ENCODE results near the gene C13orf42. TPM values are rescaled to one million over a fixed set of nuclear protein-coding genes. Genes with fewer than 3 reads are reported as not detected.

Gene C13orf42
- total RNA-seq, 1 experiment from 2014 or later, result not detected

DNA sequence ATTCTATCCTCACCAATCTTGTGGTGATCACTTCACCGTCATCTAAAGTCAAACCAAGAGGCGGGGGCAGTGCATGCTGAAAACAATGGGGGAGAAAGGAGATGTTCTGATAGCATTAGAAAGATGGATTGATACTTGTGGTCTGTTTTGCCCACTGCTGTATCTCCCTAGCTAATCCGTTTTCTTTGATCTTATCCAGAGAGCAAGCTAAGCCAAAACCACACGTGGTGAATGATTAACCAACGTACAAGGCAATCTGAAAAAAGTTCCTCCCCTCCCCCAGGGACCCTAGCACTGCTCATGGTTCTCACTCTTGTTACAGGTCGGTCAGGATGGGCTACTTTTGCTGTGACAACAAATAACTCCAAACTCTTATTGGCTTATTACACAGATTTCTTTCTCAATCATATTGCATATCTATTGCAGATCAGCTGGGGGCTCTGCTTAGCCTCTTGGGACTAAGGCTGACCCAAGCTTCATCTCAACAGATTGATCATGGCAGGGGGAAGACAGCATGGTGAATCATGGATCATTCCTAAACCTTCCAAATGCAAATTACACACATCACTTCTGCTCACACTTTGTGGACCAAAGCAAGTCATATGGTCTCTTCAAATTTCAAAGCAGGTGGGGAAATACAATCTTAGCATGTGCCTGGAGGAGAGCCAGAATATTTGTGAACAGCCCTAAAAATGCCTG lies 11.9 kb upstream of the C13orf42 start:
- H4K20me1 ChIP-seq (ENCODE audit: insufficient read depth), result no peaks in the 10 kb centered on the region
- no peaks in the 10 kb centered on the region for H3K79me2 ChIP-seq (ENCODE audit: insufficient read depth, low read length)
- H3K4me3 ChIP-seq (replicated peaks in 1 of 2; ENCODE audit: low read depth in 1 of 2, low read length in 2 of 2), result no peak overlapping the region
- DNase-seq (ENCODE audit: low read depth, low spot score) (no peak), ATAC-seq (no peak)
- H3K36me3 ChIP-seq (ENCODE audit: control insufficient read depth in 1 of 2, insufficient read depth in 2 of 2, low read length in 2 of 2), result no peaks in the 10 kb centered on the region
- H3K27me3 ChIP-seq (ENCODE audit: insufficient read depth, low read length), result no peaks in the 10 kb centered on the region
- H3K9ac ChIP-seq (ENCODE audit: low read length), result no peak overlapping the region
- peaks cover 0 to under 1% of the 10 kb centered on the region in 2 experiments; a peak in 1 of 4 replicates for H3K9me3 ChIP-seq (ENCODE audit: control insufficient read depth in 1 of 2, insufficient read depth in 1 of 2, low read depth in 1 of 2, low read length in 2 of 2)
- H3K9me2 ChIP-seq (ENCODE audit: insufficient read depth), result no peaks in the 10 kb centered on the region
- H3K27ac ChIP-seq (ENCODE audit: low read depth, low read length), result no peak overlapping the region
- ChIA-PET CTCF (interaction anchor here (0.7 to 4.5 kb wide), 3 partner anchors 163 to 1146 kb away, joined by 4 to 125 read pairs (median 4); no protein-coding TSS in a partner anchor), RAD21 (ENCODE audit: low non-redundant PET in 1 of 2, low total read pairs in 2 of 2, uncharacterized antibody in 2 of 2, unreplicated experiment in 2 of 2) (no interaction called here), POLR2A (no interaction called here)
- no peak overlapping the region for H3K4me2 ChIP-seq (ENCODE audit: low read length)
- no peak overlapping the region for H2AFZ ChIP-seq (ENCODE audit: low read depth, low read length, poor library complexity, severe bottlenecking)
- peaks cover 4 to 8% of the 10 kb centered on the region in 2 experiments; a peak in 2 of 4 replicates for H3K4me1 ChIP-seq (ENCODE audit: control insufficient read depth in 1 of 2, insufficient read depth in 2 of 2, low read length in 2 of 2)
- BruUV-seq (replicated peaks), result no TSS peak
- TF ChIP-seq ZNF274 (IDR thresholded peaks at IDR 0.05; ENCODE audit: low read depth, low read length), result no peak
- TF ChIP-seq SRF (IDR thresholded peaks at IDR 0.05; ENCODE audit: low read depth), result no peak
- TF ChIP-seq EGR1 (IDR thresholded peaks at IDR 0.05; ENCODE audit: low read depth), result no peak
- no peak for TF ChIP-seq POLR2AphosphoS5 (IDR thresholded peaks at IDR 0.05; ENCODE audit: low read depth, low read length)
- TF ChIP-seq, protein P1, sequence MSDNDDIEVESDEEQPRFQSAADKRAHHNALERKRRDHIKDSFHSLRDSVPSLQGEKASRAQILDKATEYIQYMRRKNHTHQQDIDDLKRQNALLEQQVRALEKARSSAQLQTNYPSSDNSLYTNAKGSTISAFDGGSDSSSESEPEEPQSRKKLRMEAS (IDR thresholded peaks at IDR 0.05), result no peak
- no peak for TF ChIP-seq POLR2A (IDR thresholded peaks at IDR 0.05; ENCODE audit: borderline replicate concordance, extremely low read depth, insufficient read depth, insufficient read length)
- no peak for TF ChIP-seq SP1 (IDR thresholded peaks at IDR 0.05; ENCODE audit: low read depth)
- no peak for TF ChIP-seq FOSL1 (IDR thresholded peaks at IDR 0.05; ENCODE audit: low read depth)
- no peak for TF ChIP-seq RAD21 (IDR thresholded peaks at IDR 0.05; ENCODE audit: low read depth)
- TF ChIP-seq, protein P2, sequence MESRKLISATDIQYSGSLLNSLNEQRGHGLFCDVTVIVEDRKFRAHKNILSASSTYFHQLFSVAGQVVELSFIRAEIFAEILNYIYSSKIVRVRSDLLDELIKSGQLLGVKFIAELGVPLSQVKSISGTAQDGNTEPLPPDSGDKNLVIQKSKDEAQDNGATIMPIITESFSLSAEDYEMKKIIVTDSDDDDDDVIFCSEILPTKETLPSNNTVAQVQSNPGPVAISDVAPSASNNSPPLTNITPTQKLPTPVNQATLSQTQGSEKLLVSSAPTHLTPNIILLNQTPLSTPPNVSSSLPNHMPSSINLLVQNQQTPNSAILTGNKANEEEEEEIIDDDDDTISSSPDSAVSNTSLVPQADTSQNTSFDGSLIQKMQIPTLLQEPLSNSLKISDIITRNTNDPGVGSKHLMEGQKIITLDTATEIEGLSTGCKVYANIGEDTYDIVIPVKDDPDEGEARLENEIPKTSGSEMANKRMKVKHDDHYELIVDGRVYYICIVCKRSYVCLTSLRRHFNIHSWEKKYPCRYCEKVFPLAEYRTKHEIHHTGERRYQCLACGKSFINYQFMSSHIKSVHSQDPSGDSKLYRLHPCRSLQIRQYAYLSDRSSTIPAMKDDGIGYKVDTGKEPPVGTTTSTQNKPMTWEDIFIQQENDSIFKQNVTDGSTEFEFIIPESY (IDR thresholded peaks at IDR 0.05; ENCODE audit: extremely low read depth, insufficient replicate concordance, low read length), result no peak
- TF ChIP-seq JUND (IDR thresholded peaks at IDR 0.05), result no peak
- no peak for TF ChIP-seq SIN3A (IDR thresholded peaks at IDR 0.05; ENCODE audit: low read depth)
- TF ChIP-seq, protein P3, sequence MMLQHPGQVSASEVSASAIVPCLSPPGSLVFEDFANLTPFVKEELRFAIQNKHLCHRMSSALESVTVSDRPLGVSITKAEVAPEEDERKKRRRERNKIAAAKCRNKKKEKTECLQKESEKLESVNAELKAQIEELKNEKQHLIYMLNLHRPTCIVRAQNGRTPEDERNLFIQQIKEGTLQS (IDR thresholded peaks at IDR 0.05), result no peak
- no peak for TF ChIP-seq REST (IDR thresholded peaks at IDR 0.05; ENCODE audit: low read depth)
- no peak for TF ChIP-seq EZH2phosphoT487 (IDR thresholded peaks at IDR 0.05; ENCODE audit: borderline replicate concordance)
- no peak for TF ChIP-seq TCF7L2 (IDR thresholded peaks at IDR 0.05; ENCODE audit: borderline replicate concordance, extremely low read depth, insufficient read depth, insufficient read length)
- TF ChIP-seq CBX3 (IDR thresholded peaks at IDR 0.05; ENCODE audit: low read depth), result no peak
- TF ChIP-seq ELF1 (IDR thresholded peaks at IDR 0.05; ENCODE audit: borderline replicate concordance, low read depth), result no peak
- no peak for TF ChIP-seq EZH2 (IDR thresholded peaks at IDR 0.05)
- intact Hi-C loops (cut with micrococcal nuclease), result no loop called here
